ENCODE data around the gene PARM1.

Gene PARM1

DNA sequence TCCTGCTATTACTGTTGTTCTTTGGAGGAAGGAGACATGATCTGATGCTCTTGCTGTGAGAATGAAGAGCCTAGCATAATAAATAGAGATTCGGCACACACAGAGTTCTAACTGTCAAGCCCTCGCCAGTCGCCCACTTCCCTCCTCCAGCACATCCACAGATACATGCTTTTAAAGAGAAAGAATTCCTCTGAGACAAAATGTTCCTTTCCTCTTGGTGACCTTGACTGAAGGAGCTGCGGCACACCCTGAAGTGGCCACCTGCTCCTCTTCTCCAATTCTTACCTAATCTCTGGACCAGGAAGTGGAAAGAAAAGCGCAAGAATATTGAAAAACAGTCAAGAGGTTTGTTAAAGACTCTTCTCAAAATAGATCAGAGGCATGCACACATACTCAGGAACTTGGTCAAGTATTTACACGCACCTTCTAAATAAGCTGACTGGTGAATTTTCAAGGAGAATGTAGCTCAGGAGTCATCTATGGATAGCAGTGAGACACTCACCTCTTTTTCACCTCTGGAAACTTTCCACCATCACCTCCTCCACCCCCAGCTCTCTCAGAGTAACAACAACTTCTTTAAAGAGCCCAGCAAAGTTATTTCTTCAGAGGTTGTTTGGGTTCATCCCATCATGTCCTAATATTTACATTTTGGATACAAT is 95.4 kb downstream of the PARM1 start:
- no peak for DNase-seq

DNA sequence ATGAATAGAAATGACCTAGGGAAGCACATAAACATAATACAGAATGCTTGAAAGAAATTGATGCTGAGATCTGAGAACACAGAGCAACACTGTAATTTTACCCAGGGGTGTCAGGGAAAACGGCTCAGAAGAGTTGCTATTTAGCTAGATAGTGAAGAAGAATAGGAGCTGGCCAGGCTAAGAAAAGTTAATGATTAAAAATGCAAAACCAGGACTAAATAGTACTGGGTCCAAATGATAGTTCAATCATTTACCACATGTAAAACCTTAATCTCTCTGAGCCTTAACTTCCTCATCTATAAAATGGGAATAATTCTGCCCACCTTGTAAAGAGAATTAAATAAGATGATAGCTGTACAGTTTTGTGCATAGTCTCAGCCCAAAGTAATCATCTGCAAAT is 97.1 kb downstream of the PARM1 start:
- no peak for DNase-seq

GRCh38 chr4:75030649-75031235 is 97.8 kb downstream of the PARM1 start:
- no peak for DNase-seq

DNA sequence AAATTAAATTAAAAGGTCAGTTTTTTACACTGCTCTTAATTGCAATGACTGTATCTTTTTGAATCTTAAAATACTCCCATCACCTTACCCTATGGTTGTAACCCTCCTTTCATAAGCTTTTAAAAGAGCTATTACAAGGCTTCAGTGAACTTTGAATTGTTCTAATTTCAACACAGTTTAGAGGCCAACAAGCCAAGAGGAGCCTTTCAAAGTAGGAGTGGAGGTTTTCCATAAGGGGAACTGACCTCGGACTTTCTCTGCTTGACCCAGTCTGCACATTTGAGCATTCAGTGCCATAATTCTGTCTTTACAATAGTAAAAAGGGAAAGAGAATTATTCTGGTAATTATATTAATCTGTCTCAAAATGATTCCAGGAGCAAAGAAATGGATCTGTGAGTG is 98.9 kb downstream of the PARM1 start:
- no peak for DNase-seq

DNA sequence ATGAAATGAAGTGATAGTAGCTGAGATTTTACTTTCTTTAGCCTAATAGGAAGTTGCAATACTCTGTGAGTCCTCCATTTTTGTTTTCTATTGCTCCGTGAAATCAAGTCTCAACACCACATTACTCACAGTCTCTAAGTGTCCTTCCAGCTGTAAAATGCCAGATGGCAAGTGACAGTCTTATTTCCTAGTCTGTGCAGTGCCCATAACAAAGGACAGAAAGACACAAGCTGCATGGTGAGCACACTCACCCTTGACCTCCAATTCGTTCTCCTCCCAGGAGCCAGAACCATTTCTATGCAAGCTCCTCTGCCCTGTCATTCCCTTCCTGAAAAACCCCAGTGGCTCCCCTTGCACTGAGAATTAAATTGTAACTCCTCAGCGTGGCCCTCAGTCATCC is 101.6 kb downstream of the PARM1 start:
- DNase-seq: no peak

DNA sequence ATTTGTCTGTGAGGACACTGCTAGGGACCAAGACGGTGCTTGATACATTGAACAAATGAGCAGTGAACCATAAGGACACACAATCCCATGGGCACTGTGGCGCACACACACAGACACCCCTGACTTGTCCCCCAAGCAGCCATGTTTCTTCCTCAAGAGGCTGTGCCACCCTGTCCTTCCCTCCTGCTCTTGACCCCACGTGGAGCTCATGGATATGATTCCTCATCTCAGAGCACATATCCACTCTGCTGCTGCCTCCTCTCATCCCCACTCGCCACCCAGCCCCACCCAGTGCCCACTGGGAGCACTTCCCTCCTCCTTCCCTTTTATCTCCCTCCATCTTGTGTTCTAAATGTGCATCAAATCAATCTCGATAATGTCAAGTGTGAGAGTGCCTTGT is 102.4 kb downstream of the PARM1 start:
- DNase-seq: no peak

DNA sequence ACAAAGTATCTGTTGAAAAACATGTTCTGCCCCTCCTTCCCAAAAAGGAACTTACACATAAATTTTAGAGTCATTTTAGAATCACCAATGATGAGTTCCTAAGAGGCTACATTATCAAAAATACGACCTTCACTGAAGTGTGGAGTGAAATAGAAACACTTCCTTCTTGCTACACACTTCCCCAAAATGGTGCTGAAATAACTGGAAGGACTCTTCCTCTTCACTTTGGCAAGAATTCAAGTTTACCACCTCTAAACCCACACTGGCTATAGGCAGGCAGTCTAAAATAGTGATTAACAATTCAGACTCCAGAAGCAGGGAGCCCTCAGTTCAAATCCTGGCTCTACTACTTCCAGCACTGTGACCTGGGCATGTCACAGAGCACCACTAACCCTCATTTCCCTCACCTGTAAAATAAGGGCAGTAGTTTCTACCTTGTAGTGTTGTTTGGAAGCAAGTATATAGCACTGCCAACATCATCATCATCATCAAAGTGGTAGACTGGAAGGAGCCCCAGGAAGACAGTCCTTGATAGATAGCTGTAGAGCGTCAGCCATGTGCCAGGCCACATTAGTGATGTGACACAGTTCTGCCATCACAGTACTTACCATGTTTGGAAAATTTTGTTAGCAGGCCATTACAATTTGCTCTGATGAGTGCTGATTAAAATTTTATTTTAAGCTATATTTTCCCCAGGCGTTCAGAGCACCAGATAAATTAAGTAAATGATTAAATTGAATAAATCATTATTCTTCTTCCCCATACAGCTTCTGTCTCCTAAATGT is 103.3 kb downstream of the PARM1 start:
- no peak for DNase-seq

- DNase-seq: no peak
Measured at GRCh38 chr4:75037252-75037651, 104.3 kb downstream of the PARM1 start.

- DNase-seq: no peak
Measured at GRCh38 chr4:75038376-75038775, 105.5 kb downstream of the PARM1 start.

DNA sequence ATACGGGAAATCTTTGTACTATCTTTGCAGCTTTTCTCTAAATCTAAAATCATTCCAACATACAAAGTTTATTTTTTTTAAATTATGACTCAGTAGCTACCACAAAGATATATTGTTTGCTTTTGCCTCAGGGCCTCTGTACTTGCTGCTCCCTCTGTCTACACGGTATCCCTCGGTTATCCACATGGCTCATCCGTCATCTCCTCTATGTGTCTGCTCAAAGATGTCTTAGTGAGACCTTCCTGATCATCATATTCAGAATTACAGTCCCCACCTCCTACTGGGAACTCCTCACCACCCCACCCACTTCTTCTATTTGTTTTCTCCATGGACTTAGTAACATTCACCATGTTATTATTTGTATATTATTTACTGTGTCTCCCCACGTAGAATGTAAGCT is 107.8 kb downstream of the PARM1 start:
- no peak for DNase-seq

DNA sequence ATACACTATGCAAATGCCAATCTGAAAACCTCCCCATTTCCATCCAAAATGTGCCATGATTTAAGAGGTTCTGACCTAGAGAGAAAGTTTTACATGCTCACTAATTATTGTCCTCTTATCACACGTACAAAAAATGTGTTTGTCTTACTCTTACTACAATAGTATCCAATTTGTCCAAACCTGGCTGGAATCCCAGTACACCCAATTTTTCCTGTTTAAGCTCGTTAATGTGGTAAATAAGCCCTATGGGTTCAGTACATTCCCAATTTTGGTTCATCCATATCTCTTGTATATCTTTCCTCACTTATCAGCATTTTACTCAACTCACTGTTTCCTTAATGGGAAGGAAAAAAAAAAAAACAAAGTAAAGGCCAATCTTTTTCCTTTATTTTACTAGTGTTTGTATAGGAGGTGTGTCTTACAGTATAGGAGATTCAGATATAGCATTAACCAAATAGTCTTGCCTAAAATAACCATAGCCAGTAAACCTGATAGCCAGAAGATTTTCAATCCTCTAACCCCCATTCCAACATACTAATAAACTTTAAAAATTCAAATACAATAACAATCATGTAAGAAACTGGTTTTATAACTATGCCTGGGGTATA is 109.8 kb downstream of the PARM1 start:
- DNase-seq: no peak

DNA sequence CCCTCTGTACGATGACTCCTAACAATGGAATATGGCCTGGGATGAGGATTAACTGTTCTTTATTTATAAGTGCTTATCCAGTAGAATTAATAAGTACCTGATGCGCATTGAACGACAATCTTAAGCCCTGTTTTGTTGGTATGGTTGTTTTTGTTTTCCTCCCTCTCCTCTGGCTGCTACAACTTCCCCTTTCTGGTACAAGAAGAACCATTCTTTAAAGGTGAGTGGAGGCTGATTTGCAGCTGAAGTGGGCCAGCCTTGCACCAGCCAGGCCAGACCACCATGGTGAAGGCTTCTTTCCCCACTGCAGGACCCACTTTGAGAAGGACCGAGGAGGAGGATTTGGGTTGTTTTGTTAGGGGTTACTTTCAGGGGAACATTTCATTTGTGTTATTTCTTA is 113.3 kb downstream of the PARM1 start:
- DNase-seq: no peak

DNA sequence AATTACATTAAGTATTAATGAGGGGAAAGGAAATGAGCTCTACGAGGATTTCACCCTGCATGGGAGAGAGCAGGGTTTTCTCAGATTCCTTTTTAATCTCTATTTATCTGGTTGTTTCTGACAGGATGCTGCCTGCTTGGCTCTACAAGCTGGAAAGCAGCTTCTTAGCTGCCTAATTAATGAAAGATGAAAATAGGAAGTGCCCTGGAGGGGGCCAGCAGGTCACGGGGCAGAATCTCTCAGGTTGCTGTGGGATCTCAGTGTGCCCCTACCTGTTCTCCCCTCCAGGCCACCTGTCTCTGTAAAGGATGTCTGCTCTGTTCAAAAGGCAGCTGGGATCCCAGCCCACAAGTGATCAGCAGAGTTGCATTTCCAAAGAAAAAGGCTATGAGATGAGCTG is 113.7 kb downstream of the PARM1 start:
- no peak for DNase-seq

GRCh38 chr4:75048208-75048879 is 115.4 kb downstream of the PARM1 start:
- no peak for DNase-seq

- no peak for DNase-seq
Measured at GRCh38 chr4:75051431-75051830, 118.5 kb downstream of the PARM1 start.

- DNase-seq: no peak
Measured at GRCh38 chr4:75053352-75053751, 120.4 kb downstream of the PARM1 start.

- DNase-seq: no peak
Measured at GRCh38 chr4:75054078-75054477, 121.2 kb downstream of the PARM1 start.

DNA sequence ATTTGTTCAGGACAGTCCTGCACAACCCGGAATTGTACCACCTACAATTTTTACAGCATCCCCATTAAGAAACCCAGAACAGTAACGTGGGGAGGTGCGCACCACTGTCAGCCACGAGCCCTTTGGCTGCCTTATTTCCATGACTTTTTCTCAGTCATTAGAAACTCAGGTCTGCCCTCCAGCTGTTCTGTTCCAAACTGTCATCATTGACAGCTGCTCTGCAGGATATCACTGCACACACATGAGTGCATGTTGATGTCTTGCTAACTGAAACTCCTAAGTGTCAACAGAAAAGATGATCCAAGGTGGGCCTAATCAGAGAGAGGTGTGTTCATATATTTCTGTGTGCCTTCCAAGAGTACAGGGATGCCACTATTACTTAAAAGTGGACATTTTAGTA is 123.4 kb downstream of the PARM1 start:
- no peak for DNase-seq

DNA sequence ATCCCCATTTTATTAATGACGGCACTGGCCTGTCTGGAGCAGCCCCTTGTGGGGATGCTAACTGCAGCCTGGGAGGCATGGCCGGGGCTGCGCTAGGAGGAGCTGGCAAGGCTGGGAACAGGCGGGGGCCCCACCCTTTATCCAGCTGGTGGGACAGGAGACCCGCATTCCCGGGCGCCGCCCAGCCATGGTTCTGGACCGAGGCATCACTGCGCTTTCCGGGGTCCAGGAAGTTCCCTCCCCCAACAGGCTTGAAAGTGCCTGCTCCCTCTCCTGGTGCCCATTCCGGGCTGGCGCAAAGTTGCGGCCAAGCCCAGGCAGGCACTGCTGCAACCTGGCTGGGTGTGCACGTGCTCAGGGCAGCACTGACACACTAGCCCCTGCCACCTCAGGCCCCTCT is 124.5 kb downstream of the PARM1 start:
- DNase-seq: no peak

GRCh38 chr4:75058486-75058885 is 125.6 kb downstream of the PARM1 start:
- DNase-seq: no peak

- DNase-seq: no peak
Measured at GRCh38 chr4:75063433-75063832, 130.5 kb downstream of the PARM1 start.

GRCh38 chr4:75065909-75066308 is 133.0 kb downstream of the PARM1 start:
- DNase-seq: no peak

Measured in amygdala (tissue), 56 donors.